Loucy (cell line): Measurements from ENCODE around the gene TUBA3E.

ENCODE experiments used
- H2AFZ ChIP-seq: fragments of 200-600 bp; sonication (generic); 2 replicates; pipeline ENCODE4 v1.6.0; 2016; ENCODE audit warnings: antibody characterized with exemption, mild to moderate bottlenecking, low read length, moderate library complexity
- H3F3A ChIP-seq: fragments of 200-600 bp; 2 replicates; pipeline ENCODE4 v1.6.0; 2016; ENCODE audit warnings: antibody characterized with exemption, low read depth, mild to moderate bottlenecking
- H3K27me3 ChIP-seq: fragments of 200-600 bp; sonication (generic); 2 replicates; pipeline ENCODE4 v1.6.1; 2014; ENCODE audit warnings: low read length, mild to moderate bottlenecking; ENCODE audit not compliant: insufficient read depth, poor library complexity, severe bottlenecking
- H3K36me3 ChIP-seq: fragments of 200-600 bp; sonication (generic); 2 replicates; pipeline ENCODE4 v1.6.1; 2016; ENCODE audit warnings: low read length; ENCODE audit not compliant: insufficient read depth
- H3K4me1 ChIP-seq: fragments of 200-600 bp; sonication (generic); 2 replicates; pipeline ENCODE4 v1.5.1; 2014; ENCODE audit warnings: low read length, mild to moderate bottlenecking; ENCODE audit not compliant: insufficient read depth, poor library complexity, severe bottlenecking
- H3K4me2 ChIP-seq: fragments of 200-600 bp; sonication (generic); 2 replicates; pipeline ENCODE4 v1.6.0; 2014; ENCODE audit warnings: antibody characterized with exemption, low read length, low read depth, mild to moderate bottlenecking; ENCODE audit not compliant: poor library complexity, severe bottlenecking
- H3K4me3 ChIP-seq: fragments of 200-600 bp; sonication (generic); 2 replicates; pipeline ENCODE4 v1.5.1; 2014; ENCODE audit warnings: low read length, mild to moderate bottlenecking, mixed read lengths; ENCODE audit not compliant: poor library complexity, severe bottlenecking
- H3K79me2 ChIP-seq: fragments of 200-600 bp; sonication (generic); 2 replicates; pipeline ENCODE4 v1.6.1; 2014; ENCODE audit warnings: low read length; ENCODE audit not compliant: insufficient read depth
- H3K9ac ChIP-seq: fragments of 200-600 bp; sonication (generic); 2 replicates; pipeline ENCODE4 v1.6.0; 2014; ENCODE audit warnings: mild to moderate bottlenecking, low read depth, low read length, moderate library complexity; ENCODE audit not compliant: poor library complexity, severe bottlenecking
- H3K9me2 ChIP-seq: fragments of 200-600 bp; sonication (generic); replicated peaks from 2 replicates; pipeline ENCODE4 v1.6.1; 2016; ENCODE audit warnings: low read depth, low read length, mixed read lengths
- H3K9me3 ChIP-seq: fragments of 200-600 bp; sonication (generic); 2 replicates; pipeline ENCODE4 v1.6.1; 2014; ENCODE audit warnings: mild to moderate bottlenecking, antibody characterized with exemption, low read length, low read depth; ENCODE audit not compliant: insufficient read depth
- H4K20me1 ChIP-seq: fragments of 200-600 bp; sonication (generic); 2 replicates; pipeline ENCODE4 v1.6.0; 2014; ENCODE audit warnings: antibody characterized with exemption, low read length, mild to moderate bottlenecking; ENCODE audit not compliant: insufficient read depth, poor library complexity, severe bottlenecking
- EZH2phosphoT487 ChIP-seq: fragments of 200-600 bp; IDR thresholded peaks from 2 replicates; pipeline ENCODE4 v1.6.1; 2018; ENCODE audit warnings: antibody characterized with exemption, mild to moderate bottlenecking, moderate library complexity, borderline replicate concordance
- TF ChIP-seq, protein P1 (sequence below): fragments of 200-600 bp; sonication (generic); conservative IDR thresholded peaks from 2 replicates; pipeline ENCODE4 v1.5.1; 2014; ENCODE audit warnings: mild to moderate bottlenecking, antibody characterized with exemption, low read length

Gene TUBA3E

DNA sequence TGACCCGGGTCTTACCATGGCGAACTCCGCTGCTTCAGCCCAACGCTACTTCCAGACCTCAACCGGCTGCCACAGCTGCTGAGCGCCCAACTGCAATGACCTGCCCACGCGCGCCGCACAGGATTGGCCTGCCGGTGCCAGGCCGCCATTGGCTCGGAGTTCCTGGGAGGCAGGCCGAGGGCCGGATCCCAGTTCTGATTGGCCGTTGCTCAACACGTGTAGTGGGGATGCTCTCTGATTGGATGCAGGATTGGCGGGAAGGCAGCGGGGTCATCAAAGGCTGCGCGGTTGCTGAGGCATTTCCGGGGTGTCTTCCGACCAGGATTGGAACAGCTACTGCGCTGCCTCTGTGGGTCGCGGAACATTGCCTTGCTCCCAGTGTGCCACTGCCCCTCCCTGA lies at the start of gene TUBA3E:
TSS of gene TUBA3E (minus strand) at position 97 of the 400 bp plus-strand sequence. CDS start at position 18, 79 bp downstream.
- H2AFZ ChIP-seq, result no peak within 1 kb of the TSS
- H3K4me2 ChIP-seq, result no peak within 1 kb of the TSS
- no peak within 1 kb of the TSS for H3K4me3 ChIP-seq
- H3F3A ChIP-seq, result no peaks in the 10 kb centered on the region
- no peaks in the 10 kb centered on the region for H3K4me1 ChIP-seq
- no peaks in the 10 kb centered on the region for H3K9me2 ChIP-seq
- no peaks in the 10 kb centered on the region for H3K9me3 ChIP-seq
- no peaks in the 10 kb centered on the region for H3K27me3 ChIP-seq
- TF ChIP-seq, protein P1, sequence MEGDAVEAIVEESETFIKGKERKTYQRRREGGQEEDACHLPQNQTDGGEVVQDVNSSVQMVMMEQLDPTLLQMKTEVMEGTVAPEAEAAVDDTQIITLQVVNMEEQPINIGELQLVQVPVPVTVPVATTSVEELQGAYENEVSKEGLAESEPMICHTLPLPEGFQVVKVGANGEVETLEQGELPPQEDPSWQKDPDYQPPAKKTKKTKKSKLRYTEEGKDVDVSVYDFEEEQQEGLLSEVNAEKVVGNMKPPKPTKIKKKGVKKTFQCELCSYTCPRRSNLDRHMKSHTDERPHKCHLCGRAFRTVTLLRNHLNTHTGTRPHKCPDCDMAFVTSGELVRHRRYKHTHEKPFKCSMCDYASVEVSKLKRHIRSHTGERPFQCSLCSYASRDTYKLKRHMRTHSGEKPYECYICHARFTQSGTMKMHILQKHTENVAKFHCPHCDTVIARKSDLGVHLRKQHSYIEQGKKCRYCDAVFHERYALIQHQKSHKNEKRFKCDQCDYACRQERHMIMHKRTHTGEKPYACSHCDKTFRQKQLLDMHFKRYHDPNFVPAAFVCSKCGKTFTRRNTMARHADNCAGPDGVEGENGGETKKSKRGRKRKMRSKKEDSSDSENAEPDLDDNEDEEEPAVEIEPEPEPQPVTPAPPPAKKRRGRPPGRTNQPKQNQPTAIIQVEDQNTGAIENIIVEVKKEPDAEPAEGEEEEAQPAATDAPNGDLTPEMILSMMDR, result no peak
- no peak for TF ChIP-seq EZH2phosphoT487
- H3K9ac ChIP-seq, result no peak within 1 kb of the TSS
- no peaks in the 10 kb centered on the region for H3K36me3 ChIP-seq
- no peaks in the 10 kb centered on the region for H3K79me2 ChIP-seq
- no peaks in the 10 kb centered on the region for H4K20me1 ChIP-seq

DNA sequence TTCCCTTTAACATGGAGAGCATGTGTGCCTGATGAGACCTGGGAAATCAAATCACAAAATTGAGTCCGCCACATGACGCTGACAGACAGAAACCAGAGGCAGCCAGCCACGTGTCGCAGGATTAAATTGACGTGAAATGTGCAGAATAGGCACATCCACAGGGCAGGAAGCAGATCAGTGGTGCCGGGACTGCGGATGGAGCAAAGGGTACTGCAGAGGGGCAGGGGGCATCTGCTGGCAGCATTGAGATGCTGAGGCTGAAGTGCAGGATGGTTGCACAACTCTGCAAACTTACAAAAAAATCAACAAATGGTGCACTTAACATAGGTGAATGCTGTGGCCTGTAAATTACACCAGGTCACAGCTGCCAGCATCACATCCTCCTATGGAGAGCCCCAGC lies 48.2 kb upstream of the TUBA3E start:
- H3K4me3 ChIP-seq, result no peak overlapping the region

DNA sequence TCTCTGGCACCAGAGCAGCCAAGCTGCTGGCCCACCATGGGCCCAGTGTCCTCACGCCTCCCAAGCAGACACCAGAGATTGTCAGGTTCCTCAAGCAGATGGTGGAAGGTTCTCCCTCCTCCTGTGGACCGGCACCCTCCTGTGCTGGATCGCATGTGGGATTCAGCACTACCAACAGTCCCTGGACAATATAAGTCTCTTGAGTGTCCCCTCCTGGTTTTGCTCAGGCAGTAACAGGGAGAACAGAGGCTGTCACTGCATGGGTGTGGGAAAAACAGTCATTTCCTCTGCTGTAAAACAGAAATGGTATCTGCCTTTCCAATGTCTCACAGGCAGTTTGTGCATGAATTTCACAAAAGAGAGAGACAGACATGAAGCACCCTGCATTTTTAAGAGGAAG lies 47.7 kb upstream of the TUBA3E start:
- H2AFZ ChIP-seq, result no peak overlapping the region

More for the DNA sequence above, 48.2 kb upstream of the TUBA3E start:
- H3K27me3 ChIP-seq, result no peaks in the 10 kb centered on the region
- H3K9me2 ChIP-seq, result no peaks in the 10 kb centered on the region
- H3K9me3 ChIP-seq, result no peaks in the 10 kb centered on the region
- H3K4me1 ChIP-seq, result no peaks in the 10 kb centered on the region
- H3K4me2 ChIP-seq, result no peak overlapping the region
- no peaks in the 10 kb centered on the region for H4K20me1 ChIP-seq
- no peak overlapping the region for H3K9ac ChIP-seq
- TF ChIP-seq, protein P1, result no peak
- TF ChIP-seq EZH2phosphoT487, result no peak
- H3K79me2 ChIP-seq, result no peaks in the 10 kb centered on the region
- no peaks in the 10 kb centered on the region for H3K36me3 ChIP-seq
- H3F3A ChIP-seq, result no peaks in the 10 kb centered on the region
- no peak overlapping the region for H2AFZ ChIP-seq

More for the DNA sequence above, 47.7 kb upstream of the TUBA3E start:
- Histone ChIP-seq H3K9ac (no peak overlapping the region), H3K9me3 (no peaks in the 10 kb centered on the region), H4K20me1 (no peaks in the 10 kb centered on the region), H3K79me2 (no peaks in the 10 kb centered on the region), H3F3A (no peaks in the 10 kb centered on the region), H3K36me3 (no peaks in the 10 kb centered on the region), H3K4me3 (no peak overlapping the region), H3K4me1 (no peaks in the 10 kb centered on the region), H3K9me2 (no peaks in the 10 kb centered on the region), H3K27me3 (no peaks in the 10 kb centered on the region), H3K4me2 (no peak overlapping the region)
- TF ChIP-seq EZH2phosphoT487, result no peak
- TF ChIP-seq, protein P1, result no peak
